Erythroblast (primary cell): ENCODE measurements around the gene TMEM150C.

Experiments
- GATA1 ChIP-seq: IDR thresholded peaks from 2 replicates; pipeline ENCODE4 v1.6.1; 2011; ENCODE audit warnings: low read depth, mild to moderate bottlenecking, control low read depth, low read length, moderate library complexity
- POLR2A ChIP-seq: IDR thresholded peaks from 2 replicates; pipeline ENCODE4 v1.6.1; 2011; ENCODE audit warnings: mild to moderate bottlenecking, low read length

DNA sequence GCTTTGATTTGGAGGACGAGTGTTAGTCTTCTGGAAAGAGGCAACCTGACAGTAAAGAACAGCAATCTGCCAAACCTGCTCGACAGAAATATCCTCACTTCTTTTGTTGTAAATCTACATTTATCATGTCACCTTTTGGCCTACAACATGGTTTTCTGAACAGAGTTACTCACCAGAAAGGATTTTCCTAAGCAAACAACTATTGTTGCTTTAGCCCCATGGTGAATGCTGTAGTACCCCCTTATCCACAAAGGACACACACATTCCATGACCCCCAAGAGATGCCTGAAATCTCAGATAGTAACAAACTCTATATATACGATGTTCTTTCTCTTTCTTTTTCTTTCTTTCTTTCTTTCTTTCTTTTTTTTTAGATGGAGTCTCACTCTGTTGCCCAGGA is 42.7 kb downstream of the TMEM150C start:
- no peak for TF ChIP-seq POLR2A
- TF ChIP-seq GATA1 = no peak
